Fibroblast of peridontal ligament (primary cell): Measurements from ENCODE around the gene CPNE5.
"Not testable (repeated sequence)": the region's sequence is repeated elsewhere in the genome, so short reads cannot be mapped to it uniquely, and the experiment has no call there.

ENCODE experiments used
- DNase-seq: peaks from one replicate; pipeline ENCODE4 v3.0.0-alpha.2; 2010; ENCODE audit errors: extremely low read depth

Gene CPNE5

DNA sequence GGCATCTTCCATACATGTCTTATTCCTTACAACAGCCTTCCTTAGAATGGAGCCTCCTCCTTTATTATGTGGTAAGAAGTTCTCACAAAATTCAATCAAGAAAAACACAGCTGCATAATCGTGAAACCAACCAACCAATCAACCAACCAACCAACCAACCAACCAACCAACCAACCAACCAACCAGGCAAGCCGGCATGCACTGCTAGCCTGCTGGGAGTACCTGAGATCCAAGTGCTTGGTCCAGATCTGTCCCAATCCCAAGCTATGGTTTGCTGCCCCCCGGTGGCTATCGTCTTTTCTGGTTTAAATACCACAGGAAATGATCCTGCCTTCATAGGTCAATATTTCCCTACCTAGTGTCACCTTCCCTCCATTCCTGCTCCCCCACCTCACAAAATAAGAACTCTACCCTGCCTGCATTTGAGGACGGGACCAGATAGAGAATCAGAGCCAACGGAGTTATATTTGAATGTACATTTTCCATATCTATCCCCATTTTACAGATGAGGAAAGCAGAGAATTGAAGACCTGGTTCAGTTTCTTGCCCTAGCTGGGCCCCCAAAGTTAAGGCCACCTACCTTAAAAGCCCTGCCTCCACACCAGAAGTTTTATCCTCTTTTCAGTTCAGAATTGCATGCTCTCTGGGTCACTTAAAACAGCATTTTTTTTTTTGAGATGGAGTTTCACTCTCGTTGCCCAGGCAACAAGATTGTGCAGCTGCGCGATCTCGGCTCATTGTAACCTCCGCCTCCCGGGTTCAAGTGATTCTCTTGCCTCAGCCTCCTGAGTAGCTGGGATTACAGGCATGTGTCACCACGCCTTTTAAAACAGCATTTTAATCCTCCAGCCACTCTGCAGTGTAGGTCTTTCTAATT is 114.5 kb downstream of the CPNE5 start:
- DNase-seq = peak; percentile 70

DNA sequence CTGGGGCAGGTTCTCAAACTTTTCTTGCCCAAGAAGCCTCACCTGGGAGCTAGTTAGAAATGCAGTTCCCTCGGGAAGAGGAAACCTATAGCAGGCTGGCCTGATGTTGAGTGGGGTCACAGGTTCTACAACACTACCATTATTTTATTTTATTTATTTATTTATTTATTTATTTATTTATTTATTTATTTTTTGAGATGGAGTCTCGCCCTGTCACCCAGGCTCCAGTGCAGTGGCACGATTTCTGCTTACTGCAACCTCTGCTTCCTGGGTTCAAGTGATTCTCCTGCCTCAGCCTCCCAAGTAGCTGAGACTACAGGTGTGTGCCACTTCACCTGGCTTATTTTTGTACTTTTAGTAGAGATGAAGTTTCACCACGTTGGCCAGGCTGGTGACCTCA is 115.3 kb downstream of the CPNE5 start:
- DNase-seq = not testable (repeated sequence)

DNA sequence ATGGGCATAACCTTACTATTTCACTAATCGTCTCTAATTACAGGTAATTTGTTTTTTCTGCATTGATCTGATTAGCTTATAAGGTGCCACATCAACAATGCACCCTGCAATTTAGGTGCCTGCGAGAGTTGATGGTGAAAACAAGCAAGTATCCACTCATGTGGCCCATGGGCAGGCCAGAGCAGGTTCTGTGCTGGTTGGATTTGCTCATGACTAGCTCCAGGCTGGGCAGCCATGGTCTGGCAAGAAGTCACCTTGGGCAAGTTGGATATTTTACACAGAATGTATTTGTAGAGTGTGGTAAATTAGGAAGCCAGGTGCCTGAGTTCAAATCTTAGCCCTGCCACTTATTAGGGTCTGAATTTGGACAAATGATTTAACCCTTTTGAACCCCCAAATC is 116.4 kb downstream of the CPNE5 start:
- DNase-seq = no peak

DNA sequence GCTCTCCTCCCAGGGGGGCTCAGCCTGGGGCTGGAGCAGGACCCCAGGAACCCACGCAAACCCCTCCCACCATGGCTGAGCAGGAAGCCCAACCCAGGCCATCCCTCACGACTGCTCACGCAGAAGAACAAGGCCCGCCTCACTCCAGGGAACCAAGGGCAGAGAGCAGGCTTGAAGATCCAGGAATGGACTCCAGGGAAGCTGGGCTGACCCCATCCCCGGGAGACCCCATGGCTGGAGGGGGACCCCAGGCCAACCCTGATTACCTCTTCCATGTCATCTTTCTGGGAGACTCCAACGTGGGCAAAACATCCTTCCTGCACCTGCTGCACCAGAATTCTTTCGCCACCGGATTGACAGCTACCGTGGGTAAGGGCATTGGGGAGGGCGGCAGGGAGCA is 116.9 kb downstream of the CPNE5 start:
- no peak for DNase-seq

DNA sequence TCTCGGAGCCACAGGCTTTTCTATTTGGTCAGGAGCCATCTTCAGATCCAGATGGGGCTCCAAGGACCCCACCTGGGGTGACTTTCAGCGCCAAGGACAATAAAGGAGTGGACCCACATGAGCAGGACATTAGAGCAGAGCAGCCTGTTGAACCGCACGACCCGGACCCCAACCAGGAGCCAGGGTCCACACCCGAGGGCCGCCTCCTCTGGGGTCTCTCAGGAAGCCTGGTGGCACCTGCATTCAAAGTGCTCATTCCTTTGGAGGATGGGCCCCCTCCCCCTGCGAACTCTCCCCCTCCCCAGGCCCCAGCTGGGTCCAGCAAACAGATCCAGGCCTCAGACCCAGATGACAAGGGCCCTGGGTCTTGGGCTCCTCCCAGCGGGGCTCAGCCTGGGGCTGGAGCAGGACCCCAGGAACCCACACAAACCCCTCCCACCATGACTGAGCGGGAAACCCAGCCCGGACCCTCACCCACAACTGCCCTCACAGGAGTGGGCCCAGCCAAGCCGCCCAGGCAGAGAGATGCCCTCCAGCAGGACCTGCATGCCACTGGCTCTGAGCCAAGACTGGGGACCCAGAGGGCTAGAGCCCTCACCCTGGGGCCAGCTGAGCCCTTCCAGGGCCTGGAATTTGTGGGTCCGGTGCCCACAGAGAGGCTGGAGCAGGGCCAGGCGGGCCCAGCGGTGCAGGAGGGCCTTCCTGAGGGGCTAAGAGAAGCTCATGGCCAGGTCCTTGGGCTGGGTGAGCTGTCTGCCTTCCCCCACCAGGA is 117.7 kb downstream of the CPNE5 start:
- DNase-seq = no peak

DNA sequence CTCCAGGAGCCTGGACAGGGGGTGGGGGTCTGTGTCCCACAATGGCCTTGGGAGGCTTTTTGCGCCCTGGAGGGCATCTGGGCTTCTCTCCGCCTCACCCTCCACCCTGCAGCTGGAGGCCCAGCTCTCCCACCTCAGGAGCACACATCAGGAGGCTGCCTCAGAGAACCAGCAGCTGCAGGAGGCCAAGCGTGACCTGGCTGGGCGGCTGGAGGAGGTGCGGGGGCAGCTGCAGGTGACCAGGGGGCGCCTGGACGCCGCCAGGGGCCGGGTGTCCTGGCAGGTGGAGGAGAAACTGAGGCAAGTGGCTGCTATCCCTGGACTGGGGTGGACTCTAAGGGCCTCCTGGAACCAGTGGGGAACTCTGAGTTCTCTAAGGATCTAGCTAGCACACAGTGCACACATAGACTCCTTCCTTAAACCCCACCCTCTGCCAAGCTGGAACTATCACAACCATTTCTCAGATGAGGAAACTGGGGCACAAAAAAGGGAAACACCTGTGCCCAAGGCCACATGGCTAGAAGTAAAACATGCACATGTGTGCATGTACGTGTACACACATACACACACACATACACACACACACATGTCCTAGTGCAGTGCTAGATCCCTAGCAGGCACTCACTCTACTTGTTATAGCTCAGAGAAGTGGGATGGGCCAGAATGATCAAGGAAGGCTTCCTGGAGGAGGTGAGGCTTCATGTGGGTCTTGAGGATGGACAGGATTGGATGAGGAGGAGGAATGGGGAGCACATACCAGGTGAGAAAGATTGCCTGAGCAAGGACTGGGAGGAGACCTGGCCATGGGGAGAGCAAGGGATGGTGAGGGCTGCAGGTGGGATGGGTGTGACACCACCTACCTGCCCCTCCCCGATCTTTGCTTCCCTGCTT is 118.7 kb downstream of the CPNE5 start:
- no peak for DNase-seq

DNA sequence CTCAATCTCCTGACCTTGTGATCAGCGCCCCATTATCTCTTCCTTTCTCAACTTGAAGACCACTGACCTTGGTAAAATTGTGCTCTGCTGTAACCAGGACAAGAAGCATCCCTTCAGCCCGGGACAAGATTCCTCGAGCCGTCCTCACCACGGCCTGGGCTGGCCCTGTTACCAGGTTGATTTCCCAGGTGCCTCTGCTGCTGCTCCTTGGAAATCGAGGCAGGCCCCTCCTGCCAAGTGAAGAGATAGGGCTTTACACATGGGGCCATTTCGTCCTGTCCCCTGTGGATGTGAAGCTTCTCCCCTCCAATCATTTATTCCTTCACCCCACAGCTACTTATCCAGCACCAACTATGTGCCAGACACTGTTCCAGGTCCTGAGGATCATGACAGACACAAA is 120.1 kb downstream of the CPNE5 start:
- no peak for DNase-seq

DNA sequence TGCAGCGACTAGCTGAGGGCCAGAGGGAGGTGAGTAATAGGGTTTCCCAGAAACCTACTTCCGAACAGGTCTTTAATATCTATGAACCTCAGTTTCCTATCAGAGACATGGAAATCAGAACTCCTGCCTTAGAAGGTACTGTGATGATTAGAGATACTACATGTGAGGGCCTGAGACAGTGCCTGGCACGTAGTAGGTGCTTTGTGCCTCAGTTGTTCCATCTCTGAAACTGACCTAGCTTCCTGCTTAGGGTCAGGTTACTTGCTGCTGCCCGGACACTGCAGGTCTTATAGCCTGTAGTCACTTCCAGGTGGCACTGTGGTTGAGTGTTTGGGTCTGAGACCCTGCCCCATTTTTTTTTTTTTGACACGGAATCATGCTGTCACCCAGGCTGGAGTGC is 120.7 kb downstream of the CPNE5 start:
- DNase-seq = no peak

DNA sequence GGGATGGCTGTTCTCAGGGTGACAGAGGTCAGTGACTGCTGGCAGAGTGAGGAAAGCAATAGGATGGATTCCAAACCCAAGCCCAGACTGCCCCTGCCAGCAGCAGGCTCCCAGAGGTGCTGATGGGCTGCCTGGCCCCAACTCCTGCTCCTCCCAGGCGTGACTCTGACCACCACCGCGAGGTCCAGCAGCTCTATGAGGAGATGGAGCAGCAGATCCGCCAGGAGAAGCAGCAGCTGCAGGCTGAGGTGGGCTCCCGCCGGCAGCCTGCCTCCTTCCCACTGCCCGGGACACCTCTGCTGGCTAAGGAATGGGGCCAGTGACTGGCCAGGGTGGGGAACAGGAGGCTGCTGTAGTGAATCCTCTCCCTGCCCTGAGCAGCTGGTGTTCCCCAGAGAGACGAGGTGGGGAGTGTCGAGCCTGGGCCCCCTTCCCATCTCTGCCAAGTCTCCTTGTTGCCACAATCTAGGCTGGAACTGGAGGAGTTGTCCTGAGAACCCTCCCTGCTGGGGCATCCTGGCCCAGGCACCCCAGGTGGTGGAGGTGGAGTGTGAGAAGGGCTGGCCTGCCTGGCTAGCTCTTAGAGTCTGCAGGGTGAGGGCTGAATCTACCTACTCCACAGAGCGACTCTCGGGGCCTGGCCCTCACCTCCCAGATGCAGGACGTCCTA is 121.2 kb downstream of the CPNE5 start:
- DNase-seq = no peak

DNA sequence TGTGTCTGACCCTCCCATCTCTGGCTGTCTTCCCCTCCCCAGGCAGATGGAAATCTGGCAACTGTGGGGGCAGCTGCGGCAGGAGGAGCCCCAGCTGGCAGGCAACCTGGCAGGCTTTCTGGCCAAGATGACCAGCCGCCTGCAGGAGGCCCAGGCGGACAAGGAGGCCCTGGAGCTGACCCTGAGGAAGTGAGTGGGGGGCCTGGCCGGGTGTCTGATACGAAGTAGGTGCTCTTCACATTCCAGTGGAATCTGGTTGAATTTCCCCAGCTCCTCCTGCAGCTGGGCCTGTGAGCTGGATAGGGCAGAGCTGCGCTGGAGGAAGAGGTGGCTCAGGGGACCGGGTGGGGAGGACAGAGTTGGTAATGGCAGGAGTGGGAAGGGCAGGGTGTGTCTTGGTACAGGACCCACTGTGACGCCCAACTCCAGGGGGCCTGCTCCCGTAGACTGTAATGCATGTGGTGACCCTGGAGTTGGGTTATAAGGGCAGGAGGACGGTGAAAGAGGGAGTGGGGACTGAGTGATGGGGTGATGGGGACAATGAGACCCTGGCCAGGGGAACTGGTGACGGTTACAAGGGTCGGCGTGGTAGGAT is 121.9 kb downstream of the CPNE5 start:
- DNase-seq = no peak

DNA sequence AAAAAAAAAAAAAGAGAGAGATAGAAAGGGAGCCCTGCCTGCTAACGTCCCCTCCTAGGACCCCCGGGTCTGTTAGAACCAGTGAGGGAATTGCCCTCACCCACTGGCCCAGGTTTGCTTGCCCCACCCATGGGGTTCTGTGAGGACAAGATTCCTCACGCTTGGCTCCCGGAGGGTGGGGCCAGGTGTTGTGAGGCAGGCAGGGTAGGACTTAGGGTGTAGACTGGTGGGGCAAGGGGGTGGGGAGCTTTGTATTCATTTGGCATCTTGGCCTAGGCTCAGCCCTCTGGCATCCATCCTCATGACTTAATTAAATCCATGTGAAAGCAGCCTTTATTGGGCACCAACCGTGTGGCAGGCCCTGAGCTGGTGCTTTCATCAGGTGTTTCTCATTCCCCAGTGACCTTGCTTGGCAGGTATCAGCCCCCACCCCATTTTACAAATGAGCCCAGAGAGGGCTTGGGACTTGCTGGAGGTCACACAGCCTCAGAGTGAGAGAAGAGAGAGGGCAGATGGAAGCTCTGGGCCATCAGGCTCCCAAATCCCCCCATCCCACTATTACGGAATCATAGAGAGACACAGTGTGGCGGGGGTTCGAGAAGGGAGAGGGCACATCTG is 122.7 kb downstream of the CPNE5 start:
- DNase-seq = no peak

DNA sequence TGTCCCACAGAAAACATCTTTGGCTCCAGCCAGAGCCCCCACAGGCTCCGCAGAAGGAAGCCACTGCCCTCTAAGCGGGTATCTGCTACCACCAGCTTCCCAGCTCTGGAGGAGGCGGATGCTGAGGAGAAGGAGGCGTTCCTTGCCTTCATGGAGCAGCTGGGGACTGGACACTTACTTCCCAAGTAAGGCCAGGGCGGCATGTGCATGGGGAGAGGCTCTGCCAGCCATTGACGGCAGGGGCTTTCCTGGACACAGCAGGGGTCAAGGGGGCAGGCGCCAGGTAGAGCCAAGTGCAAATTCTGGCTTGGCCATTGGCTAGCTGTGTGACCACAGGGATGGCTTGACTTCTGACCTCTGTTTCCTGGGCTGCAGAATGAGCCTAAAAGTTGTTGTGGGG is 123.8 kb downstream of the CPNE5 start:
- no peak for DNase-seq

DNA sequence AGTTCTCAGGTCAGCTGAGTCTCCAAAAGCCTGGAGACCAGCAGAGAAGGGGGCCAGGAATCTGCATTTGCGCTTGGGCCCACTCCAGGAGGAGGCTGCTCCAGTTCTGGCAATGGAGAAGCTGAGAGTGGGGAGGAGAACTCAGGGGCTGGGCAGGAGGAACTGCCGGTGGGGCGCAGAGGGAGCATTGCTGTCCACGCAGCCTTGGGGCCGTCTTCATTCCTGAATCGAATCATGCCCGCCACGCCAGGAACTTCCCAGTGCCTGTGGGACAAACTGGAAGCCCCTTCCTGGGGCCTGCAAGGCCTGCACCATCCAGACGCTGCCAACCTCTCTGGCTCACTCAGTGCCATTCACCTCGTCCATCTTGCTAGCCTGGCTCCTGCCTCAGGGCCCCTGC is 124.7 kb downstream of the CPNE5 start:
- DNase-seq = no peak

DNA sequence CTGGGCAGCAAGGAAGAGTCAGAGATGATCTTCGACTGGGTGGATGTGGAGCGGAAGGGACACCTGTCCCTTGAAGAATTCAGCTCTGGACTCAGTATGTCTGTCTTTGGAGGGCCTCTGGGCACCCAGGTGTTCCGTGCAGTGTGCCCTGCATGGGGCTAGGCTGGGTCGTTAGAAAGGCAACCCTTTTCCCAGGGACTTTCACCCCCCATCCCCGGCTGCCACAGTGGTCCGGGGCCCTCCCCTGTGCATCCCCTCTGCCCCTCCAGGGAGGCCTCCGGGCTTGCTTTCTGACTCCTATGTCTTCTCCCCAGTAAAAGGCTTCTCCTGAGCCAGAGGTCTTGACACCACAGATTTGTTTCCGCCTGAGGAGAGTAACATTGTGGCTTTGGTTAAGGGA is 125.4 kb downstream of the CPNE5 start:
- no peak for DNase-seq

DNA sequence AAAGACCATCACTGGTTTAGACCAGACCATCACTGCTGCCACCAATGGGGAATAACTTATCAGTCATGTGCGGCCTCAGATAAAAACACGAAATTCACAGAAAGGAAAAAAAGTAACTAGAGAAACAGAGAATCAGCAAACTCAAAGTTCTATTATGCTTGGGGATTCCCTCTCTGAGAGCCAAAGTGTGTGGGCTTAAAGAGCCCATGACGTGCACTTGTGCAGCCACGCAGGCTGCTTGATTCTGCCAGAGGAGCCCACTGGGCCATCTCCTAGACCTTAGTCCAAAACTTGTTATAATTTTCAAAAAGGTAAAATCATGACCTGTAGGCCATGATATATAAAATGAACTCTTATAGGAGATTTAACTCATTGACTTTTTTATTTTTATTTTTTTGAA is 126.4 kb downstream of the CPNE5 start:
- DNase-seq = no peak

DNA sequence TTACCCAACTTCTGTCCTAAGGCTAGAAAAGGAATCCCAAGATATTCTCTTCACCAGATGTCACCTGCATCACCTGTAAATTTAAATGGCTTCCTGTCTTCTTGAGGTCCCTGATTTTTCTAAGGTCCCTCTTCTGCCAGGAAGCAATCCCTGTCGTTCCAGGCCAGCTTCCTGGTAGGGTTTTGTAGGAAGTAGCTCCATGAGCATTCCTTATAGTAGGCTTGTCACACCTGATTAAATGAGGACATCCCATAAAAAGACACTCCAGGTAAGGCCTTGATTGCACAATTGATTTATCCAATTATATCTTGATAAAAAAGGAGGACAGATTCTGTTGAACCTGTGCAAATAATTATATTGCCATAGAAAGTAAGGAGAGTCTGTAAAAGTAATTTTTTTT is 132.9 kb downstream of the CPNE5 start:
- no peak for DNase-seq

DNA sequence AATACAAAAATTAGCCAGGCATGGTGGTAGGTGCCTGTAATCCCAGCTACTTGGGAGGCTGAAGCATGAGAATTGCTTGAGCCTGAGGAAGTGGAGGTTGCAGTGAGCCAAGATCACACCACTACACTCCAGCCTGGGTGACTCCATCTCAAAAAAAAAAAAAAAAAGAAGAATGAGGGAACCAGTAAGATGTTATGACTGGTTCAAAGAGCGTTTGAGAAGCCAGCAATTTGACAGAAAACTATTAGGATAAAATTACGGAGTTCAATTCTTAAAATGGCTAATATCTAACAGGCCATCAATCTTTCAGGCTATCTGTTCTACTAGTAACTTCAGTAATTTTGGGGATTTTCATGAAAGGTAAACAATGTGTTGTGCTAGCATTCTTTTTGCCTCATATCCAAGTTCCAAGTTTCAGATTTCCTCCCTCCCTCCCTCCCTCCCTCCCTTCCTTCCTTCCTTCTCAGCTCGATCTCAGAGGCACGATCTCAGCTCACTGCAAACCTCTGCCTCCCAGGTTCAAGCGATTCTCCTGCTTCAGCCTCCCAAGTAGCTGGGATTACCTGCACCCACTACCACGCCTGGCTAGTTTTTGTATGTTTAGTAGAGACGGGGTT is 134.2 kb downstream of the CPNE5 start:
- not testable (repeated sequence) for DNase-seq

DNA sequence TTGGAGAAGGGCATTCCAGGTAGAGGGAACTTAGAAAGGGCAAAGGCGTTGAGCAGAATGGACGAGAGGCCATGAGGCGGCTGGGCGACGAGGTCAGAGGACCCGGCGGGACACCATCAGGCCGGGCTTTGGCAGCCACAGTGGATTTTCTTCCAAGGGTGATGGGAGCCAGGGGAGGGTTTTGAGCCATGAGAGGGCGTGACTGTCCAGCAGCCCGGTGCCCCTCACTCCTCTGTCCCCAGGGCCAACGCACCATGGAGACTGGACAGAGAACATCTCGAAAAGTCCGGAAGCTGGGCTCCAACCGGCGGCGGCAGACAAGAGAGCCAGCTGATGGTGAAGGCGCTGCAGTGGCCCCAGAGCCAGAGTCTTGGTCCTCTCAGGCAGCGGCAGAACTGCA is 135.3 kb downstream of the CPNE5 start:
- no peak for DNase-seq

DNA sequence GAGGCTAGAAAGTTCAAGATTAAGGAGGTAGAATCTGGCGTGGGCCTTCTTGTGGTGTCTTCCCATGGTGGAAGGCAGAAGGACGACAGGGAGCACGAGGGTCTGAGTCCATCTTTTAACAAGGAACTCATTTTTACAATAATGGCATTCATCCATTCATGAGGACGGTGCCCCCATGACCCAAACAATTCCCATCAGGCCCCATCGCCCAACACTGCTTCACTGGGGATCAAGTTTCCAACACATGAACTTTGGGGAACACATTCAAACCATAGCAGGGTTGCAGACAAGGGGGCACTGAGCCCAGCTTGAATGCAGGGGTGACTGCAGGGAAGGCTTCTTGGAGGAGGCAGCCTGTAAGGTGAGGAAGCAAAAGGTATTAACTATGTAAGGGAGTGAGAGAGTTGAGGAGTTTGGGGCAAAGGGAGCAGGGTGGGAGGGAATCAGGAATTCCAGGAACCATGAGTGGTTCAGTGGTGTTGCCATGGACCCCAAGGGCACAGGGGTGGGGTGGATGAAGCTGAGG is 136.1 kb downstream of the CPNE5 start:
- no peak for DNase-seq

DNA sequence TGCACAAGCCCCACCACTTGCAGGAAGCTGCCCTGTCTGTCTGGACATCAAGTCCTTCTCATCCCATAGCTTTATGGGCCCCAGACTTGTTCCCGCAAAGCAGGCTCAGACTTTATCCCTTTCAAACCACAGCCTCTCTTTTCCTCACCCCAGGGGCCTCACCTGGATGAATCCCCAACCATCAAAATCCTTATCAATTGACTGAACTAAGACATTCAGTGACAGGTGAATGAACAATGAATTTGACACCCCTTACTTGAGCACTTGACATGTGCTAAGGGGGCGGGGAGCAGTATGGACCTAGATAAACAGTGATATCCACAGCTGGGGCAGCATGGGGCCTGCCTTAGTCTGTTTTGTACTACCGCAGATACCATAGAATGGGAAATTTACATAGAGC is 136.6 kb downstream of the CPNE5 start:
- DNase-seq = no peak
